HT-29 (cell line): ENCODE results near the gene MARCHF6. TPM values are rescaled to one million over a fixed set of nuclear protein-coding genes. Genes with fewer than 3 reads are reported as not detected.
"Not testable (repeated sequence)": the region's sequence is repeated elsewhere in the genome, so short reads cannot be mapped to it uniquely, and the experiment has no call there.

ENCODE experiments used
- DNase-seq: peaks from one replicate; pipeline ENCODE4 v3.0.0-alpha.2; 2015; ENCODE audit warnings: low spot score
- total RNA-seq: library from RNA; depleted of rRNA; stranded (reverse); fragments of >200 nt; shearing (Covaris generic); gene quantifications from 2 replicates; pipeline ENCODE4 v1.2.3, GENCODE V29; 2014; rRNA removed

MARCHF6 gene
- 83.0 and 107 TPM in 2 replicates for total RNA-seq

GRCh38 chr5:10353241-10354047, at the start of gene MARCHF6:
MARCHF6 (plus strand) TSS chr5:10353695; CDS start chr5:10353899, 204 bp downstream.
- DNase-seq, result peak; percentile 99

DNA sequence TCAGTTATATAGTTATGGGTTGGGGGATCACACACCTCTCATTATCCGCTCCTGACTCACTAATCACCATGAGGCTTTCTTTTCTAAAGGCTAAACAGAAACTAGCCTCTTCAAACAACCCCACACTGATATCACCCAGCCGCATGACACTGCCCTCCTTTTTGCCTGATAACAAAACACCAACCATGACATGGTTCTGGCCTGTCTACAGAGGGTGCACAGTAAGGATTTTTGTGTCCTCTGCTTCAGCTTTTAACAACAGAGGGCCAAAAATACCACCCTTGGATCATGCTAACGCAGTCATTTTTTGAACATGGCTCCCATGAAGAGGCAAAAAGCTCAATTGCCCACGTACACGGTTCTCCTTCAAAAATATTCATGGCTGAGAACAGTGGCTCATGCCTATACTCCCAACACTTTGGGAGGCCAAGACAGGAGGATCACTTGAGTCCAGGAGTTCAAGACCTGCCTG, 49.8 kb upstream of the MARCHF6 start:
- no peak for DNase-seq

GRCh38 chr5:10304932-10305331, 48.6 kb upstream of the MARCHF6 start:
- peak; percentile 62 for DNase-seq

DNA sequence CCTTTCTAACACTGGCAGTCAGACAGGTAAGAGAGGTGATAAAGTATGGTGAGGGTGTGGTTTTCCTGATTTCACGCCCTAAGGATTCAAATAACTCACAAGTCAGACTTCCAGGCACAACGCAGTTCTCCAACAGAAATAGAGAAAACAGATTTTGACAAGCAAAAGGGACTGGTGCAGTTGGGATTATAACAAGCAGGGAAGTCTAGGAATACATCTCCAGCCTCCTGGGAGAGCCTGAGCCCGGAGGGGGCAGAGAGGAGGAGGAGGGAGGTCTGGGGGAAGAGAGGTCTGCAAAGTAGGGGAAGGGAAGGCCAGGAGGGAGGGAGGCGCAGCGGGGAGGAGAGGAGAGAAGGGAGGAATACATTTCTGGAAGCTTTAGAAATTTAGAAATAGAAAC, 47.4 kb upstream of the MARCHF6 start:
- DNase-seq, result no peak

DNA sequence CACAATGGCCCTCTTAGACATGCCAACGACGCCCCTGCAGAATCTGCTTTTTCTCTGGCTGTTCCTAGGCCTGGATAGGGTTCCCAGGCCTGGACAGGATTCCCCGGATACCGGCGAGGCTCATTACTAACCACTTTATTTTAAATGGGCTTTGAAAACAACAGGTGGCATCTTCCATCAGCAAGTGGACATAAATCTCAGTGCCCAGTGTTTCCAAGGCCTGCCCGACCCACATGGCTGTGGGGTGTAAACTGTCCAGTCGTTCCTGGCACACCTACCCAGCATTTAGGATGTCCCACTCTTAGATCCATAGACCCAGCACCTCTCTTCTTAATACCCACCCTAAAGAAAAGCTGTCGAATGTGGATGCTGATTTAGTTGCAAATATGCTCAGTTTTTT, 46.7 kb upstream of the MARCHF6 start:
- DNase-seq, result no peak

- DNase-seq, result peak; percentile 75
Observed at GRCh38 chr5:10307206-10308148, 46.0 kb upstream of the MARCHF6 start, which contains the start of gene CMBL. CMBL (minus strand) TSS chr5:10307902; CDS start chr5:10290762, 17,140 bp downstream.

GRCh38 chr5:10308844-10309243, 44.7 kb upstream of the MARCHF6 start:
- no peak for DNase-seq

DNA sequence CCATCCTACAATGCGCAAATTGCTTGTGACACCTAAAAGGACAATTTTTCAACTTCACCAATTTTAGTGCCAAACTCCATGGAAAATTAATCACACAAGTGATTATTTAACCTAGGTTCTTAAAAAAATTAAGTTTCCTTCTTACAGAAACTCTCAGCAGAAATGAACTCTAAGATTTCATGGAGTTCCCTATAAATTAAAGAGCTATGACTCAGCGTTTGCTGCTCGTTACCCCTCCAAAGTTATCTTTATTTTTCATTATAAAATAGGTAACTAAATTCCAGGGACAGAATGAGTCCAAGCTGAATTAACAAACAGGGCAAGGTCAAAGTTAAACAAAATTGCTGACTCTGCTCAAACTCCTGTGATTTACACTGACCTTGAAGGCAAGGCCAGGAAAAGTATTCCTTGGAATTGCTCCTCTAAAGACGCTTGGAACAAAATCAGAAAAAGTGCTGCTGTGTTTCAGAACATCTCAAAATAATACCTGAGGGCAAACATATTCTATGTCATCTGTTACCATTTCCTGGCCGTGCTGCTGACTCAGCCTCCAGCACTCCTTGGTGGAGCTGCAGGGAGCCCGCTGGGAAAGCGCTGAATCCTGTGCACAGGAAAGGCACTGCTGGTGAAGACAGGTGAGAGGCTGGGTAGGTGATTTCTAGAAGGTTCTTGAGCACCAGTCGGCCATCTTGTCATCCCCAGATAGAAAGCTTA, 43.3 kb upstream of the MARCHF6 start:
- peak; percentile 63 for DNase-seq

GRCh38 chr5:10310835-10311570, 42.5 kb upstream of the MARCHF6 start:
- DNase-seq, result not testable (repeated sequence)

DNA sequence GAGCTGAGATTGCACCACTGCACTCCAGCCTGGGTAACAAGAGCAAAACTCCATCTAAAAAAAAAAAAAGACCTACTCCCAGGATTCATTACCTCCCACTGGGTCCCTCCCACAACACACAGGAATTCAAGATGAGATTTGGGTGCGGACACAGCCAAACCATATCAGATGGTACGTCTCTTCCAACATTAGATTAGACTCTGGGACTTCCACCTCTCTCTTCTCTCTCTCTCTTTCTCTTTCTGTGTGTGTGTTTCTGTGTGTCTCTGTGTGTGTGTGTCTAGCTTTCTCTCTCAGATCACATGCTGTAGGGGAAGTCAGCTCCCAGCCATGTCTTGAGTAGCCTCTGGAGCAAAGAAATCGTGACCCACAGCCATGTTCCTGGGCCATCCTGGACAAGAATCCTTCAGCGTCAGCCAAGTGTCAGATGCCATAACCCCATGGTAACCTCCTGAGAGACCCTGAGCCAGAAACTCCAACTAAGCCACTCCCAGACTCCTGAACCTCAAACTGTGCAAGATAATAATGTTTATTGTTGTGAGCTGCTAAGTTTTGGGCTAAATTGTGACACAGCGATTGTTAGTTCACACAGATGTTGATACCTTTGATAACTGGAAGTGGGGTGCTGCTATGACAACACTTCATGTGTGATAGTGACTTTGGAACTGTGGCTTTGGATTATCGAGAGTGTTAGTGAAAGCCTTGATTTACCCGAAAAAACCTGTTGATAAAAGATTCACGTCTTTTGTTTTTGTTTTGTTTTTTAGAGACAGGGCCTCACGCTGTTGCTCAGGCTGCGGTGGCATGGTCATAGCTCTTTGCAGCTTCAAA, 41.7 kb upstream of the MARCHF6 start:
- no peak for DNase-seq

GRCh38 chr5:10315201-10315600, 38.3 kb upstream of the MARCHF6 start:
- no peak for DNase-seq

DNA sequence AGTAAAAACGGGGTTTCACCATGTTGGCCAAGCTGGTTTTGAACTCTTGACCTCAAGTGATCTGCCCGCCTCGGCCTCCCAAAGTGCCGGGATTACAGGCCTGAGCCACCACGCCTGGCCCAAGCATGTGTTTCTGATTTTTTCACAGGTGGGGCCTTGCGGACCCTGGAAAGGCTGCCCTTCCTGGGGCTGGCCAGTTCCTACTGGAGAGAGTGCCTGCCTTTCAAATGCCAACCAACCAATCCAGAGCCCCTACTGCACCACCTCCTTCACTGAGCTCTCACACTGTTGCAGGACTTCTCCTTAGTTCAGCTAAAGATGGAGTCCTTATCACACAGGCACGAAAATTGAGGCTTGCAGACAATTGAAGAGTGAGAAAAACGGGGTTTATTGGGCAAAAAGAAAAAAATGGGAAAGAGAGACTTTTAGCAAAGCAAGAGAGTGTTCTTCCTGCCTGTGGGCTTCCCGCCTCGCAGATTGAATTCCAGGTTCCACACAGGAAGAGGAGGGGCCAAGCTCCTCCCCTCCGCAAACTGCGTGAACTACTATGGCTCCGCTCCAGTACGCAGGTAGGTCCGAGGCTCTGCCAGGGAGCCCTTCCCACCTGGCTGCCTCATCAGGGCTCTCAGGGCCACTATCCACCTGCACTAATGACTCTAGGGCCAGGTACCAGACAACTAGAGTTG, 37.5 kb upstream of the MARCHF6 start:
- DNase-seq, result no peak

GRCh38 chr5:10317825-10318682, 35.4 kb upstream of the MARCHF6 start:
- DNase-seq, result peak; percentile 36

- no peak for DNase-seq
Observed at GRCh38 chr5:10319202-10319851, 34.2 kb upstream of the MARCHF6 start.

DNA sequence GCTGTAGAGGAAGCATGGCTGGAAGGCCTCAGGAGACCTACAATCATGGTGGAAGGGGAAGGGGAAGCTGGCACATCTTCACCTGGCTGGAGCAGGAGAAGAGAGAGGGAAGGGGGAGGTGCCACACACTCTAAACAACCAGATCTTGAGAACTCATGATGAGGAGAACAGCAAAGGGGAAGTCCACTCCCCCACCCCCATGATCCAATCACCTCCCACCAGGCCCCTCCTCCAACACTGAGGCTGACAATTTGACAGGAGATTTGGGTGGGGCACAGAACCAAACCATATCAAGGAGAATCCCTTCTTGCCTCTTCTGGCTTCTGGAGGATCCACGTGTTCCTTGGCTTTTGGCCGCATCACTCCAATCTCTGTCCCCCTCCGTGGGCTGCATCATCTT, 32.7 kb upstream of the MARCHF6 start:
- no peak for DNase-seq

DNA sequence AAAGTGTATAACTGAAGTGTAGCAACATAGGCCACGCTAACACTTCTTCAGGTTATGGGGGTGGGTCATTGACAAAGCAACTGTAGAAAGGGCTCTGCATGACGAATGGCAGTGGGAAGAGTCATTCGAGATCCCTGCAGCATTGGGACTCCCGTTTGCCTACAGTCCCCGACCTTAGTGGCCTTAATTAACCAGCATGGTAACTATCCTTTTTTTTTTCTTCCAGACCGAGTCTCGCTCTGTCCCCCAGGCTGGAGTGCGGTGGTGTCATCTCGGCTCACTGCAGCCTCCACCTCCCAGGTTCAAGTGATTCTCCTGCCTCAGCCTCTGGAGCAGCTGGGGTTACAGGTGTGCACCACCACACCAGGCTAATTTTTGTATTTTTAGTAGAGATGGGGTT, 31.6 kb upstream of the MARCHF6 start:
- DNase-seq, result no peak

DNA sequence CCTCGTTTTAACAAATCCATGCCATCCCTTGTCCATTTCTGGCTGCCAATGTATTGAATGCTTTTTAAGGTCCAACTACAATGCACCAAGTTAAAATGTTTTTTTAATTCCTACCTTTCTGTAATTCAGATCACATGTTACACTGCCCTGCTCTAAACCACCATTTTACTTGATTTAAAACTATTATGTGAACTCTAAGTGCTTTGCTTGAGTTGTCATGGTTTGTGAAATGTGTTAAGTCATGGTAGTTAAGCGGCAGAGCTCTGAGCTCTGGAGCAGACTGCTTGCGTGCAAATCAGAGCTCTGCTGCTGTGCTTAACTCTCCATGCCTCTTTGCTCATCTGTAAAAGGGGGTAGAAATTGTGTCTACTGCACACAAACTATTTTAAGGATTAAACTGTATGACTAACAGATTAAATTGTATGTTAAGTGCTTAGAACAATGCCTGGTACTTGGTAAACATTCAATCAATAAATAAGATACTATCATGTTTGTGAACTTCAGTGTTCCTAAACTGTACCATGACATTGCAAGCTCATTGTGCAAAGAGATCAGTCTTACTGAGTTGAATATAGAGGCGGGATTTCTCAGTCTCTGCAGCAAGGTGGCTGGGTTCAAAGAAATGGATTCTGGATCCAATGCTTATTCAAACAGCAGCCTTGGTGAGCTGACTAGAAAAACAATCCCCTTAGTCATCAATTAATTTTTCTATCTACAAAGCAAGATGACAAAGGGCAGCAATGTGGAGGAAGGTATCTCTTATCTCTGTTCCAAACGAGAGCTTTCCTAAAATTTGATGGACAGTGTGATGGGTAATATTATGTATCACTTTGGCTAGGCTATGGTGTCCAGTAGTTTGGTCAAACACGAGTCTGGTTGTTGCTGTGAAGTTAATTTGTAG, 29.7 kb upstream of the MARCHF6 start:
- no peak for DNase-seq
